ENCODE data around the gene RAB7A. TPM values are rescaled to one million over a fixed set of nuclear protein-coding genes. Genes with fewer than 3 reads are reported as not detected.

Gene RAB7A
- total and polyA plus RNA-seq, 2 of the 4 experiments (the other 2 are of a cell fraction), result 57.0 to 240 TPM

DNA sequence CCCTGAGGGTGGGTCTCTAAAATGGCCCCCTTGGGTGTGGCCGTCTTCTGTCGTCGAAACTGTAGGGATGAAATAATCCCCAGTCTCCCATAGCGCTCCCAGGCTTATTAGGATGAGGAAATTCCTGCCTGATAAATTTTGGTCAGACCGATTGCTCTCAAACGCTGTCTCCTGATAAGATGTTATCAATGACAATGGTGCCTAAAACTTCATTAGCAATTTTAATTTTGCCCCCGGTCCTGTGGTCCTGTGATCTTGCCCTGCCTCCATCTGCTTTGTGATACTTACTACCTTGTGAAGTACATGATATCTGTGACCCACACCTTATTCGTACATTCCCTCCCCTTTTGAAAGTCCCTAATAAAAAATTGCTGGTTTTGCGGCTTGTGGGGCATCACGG is 5.1 kb upstream of the RAB7A start:
- dilution Hi-C loops (cut with HindIII; ENCODE audit: low sequenced_read_pairs, unreplicated experiment), result no loop called here
- H2BK120ac ChIP-seq (ENCODE audit: low read depth, low read length), result no peak overlapping the region

More for the DNA sequence above, 5.1 kb upstream of the RAB7A start:
- Histone ChIP-seq H4K91ac (ENCODE audit: insufficient read depth, low read depth, low read length) (no peak overlapping the region), H3K36me3 (ENCODE audit: control insufficient read depth, insufficient read depth, low read length) (no peaks in the 10 kb centered on the region), H2BK15ac (ENCODE audit: low read depth, low read length) (no peak overlapping the region), H3K4me3 (ENCODE audit: insufficient read depth, low read depth, low read length) (no peak overlapping the region), H4K20me1 (ENCODE audit: insufficient read depth, low read length) (no peaks in the 10 kb centered on the region), H3K27ac (ENCODE audit: insufficient read depth, low read length) (no peak overlapping the region), H4K5ac (ENCODE audit: low read depth, low read length) (no peak overlapping the region), H3K4ac (ENCODE audit: low read depth, low read length) (no peak overlapping the region), H2AK9ac (replicated peaks; ENCODE audit: low read depth, low read length, poor library complexity) (no peak overlapping the region), H3K4me1 (ENCODE audit: control insufficient read depth, insufficient read depth, low read length) (no peaks in the 10 kb centered on the region), H3K18ac (ENCODE audit: low read depth, low read length) (no peak overlapping the region), H2AK5ac (ENCODE audit: low read depth, low read length) (no peak overlapping the region), H2AFZ (replicated peaks; ENCODE audit: low read length, poor library complexity) (no peak overlapping the region), H3K27me3 (ENCODE audit: control insufficient read depth, insufficient read depth, low read length) (peaks cover 13% of the 10 kb centered on the region), H2BK5ac (ENCODE audit: low read depth, low read length, poor library complexity, severe bottlenecking) (no peak overlapping the region), H4K8ac (ENCODE audit: low read depth in 2 of 2, low read length in 2 of 2) (no peak overlapping the region), H3K23ac (ENCODE audit: low read depth, low read length) (no peak overlapping the region), H3K4me2 (ENCODE audit: low read depth, low read length) (no peak overlapping the region; the same call in 1 of the 2 replicates), H3K14ac (replicated peaks; ENCODE audit: low read depth, low read length) (no peak overlapping the region), H3K56ac (ENCODE audit: extremely low read depth, insufficient read depth, low read length) (no peak overlapping the region), H3K79me1 (ENCODE audit: low read depth in 1 of 2, low read length in 2 of 2) (peaks cover 0 to 5% of the 10 kb centered on the region in 2 experiments; a peak in 1 of 4 replicates), H3K9me3 (ENCODE audit: control insufficient read depth, insufficient read depth, low read length) (no peaks in the 10 kb centered on the region), H2BK20ac (ENCODE audit: low read depth, low read length) (no peak overlapping the region), H3K9ac (ENCODE audit: low read depth, low read length) (no peak overlapping the region), H3K9me1 (ENCODE audit: insufficient read depth, low read length) (no peaks in the 10 kb centered on the region)
- WGBS, 2 experiments (ENCODE audit: extremely low coverage in 2 of 2, insufficient read length in 1 of 2), result 33% methylated on average over 6 of the region's 10 CpGs; no CpG with 5 or more reads in 1 of the 2 experiments
- CTCF ChIA-PET, result no interaction called here
- in situ Hi-C loops (cut with MboI; ENCODE audit: low sequenced_read_pairs), result no loop called here
- ATAC-seq (ENCODE audit: low read depth) (no peak), DNase-seq (no peak)
- BruUV-seq (replicated peaks), result no TSS peak
- intact Hi-C loops (cut with micrococcal nuclease), result no loop called here
- POLR2A ChIA-PET (ENCODE audit: unreplicated experiment), result no interaction called here
- no peak for TF ChIP-seq FOS (IDR thresholded peaks at IDR 0.05; ENCODE audit: low read depth, low read length)
- no peak for TF ChIP-seq SMC3 (IDR thresholded peaks at IDR 0.05; ENCODE audit: low read depth, low read length)
- no peak for TF ChIP-seq BHLHE40 (IDR thresholded peaks at IDR 0.05; ENCODE audit: low read depth, low read length)
- TF ChIP-seq, protein P1, sequence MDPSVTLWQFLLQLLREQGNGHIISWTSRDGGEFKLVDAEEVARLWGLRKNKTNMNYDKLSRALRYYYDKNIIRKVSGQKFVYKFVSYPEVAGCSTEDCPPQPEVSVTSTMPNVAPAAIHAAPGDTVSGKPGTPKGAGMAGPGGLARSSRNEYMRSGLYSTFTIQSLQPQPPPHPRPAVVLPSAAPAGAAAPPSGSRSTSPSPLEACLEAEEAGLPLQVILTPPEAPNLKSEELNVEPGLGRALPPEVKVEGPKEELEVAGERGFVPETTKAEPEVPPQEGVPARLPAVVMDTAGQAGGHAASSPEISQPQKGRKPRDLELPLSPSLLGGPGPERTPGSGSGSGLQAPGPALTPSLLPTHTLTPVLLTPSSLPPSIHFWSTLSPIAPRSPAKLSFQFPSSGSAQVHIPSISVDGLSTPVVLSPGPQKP (IDR thresholded peaks at IDR 0.05; ENCODE audit: borderline replicate concordance, low read depth, low read length), result no peak
- TF ChIP-seq RFX5 (IDR thresholded peaks at IDR 0.05; ENCODE audit: low read depth, low read length), result no peak
- TF ChIP-seq, protein P2, sequence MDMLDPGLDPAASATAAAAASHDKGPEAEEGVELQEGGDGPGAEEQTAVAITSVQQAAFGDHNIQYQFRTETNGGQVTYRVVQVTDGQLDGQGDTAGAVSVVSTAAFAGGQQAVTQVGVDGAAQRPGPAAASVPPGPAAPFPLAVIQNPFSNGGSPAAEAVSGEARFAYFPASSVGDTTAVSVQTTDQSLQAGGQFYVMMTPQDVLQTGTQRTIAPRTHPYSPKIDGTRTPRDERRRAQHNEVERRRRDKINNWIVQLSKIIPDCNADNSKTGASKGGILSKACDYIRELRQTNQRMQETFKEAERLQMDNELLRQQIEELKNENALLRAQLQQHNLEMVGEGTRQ (IDR thresholded peaks at IDR 0.05; ENCODE audit: low read depth, low read length), result no peak
- no peak for TF ChIP-seq RAD21 (IDR thresholded peaks at IDR 0.05; ENCODE audit: low read length)
- TF ChIP-seq MAZ (IDR thresholded peaks at IDR 0.05; ENCODE audit: borderline replicate concordance, low read depth, low read length), result no peak
- TF ChIP-seq, protein P3, sequence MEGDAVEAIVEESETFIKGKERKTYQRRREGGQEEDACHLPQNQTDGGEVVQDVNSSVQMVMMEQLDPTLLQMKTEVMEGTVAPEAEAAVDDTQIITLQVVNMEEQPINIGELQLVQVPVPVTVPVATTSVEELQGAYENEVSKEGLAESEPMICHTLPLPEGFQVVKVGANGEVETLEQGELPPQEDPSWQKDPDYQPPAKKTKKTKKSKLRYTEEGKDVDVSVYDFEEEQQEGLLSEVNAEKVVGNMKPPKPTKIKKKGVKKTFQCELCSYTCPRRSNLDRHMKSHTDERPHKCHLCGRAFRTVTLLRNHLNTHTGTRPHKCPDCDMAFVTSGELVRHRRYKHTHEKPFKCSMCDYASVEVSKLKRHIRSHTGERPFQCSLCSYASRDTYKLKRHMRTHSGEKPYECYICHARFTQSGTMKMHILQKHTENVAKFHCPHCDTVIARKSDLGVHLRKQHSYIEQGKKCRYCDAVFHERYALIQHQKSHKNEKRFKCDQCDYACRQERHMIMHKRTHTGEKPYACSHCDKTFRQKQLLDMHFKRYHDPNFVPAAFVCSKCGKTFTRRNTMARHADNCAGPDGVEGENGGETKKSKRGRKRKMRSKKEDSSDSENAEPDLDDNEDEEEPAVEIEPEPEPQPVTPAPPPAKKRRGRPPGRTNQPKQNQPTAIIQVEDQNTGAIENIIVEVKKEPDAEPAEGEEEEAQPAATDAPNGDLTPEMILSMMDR (conservative IDR thresholded peaks at IDR 0.05; ENCODE audit: low read depth, low read length), result no peak
- no peak for TF ChIP-seq POLR2A (IDR thresholded peaks at IDR 0.05; ENCODE audit: low read depth, low read length)
- TF ChIP-seq CEBPB (IDR thresholded peaks at IDR 0.05; ENCODE audit: low read depth, low read length), result no peak
- no peak for TF ChIP-seq MXI1 (IDR thresholded peaks at IDR 0.05; ENCODE audit: borderline replicate concordance, low read depth, low read length)
- no peak for TF ChIP-seq CHD1 (IDR thresholded peaks at IDR 0.05; ENCODE audit: low read depth, low read length)
- no peak for TF ChIP-seq RCOR1 (IDR thresholded peaks at IDR 0.05; ENCODE audit: insufficient replicate concordance, low read length)
- TF ChIP-seq NFE2L2 (IDR thresholded peaks at IDR 0.05; ENCODE audit: low read depth, low read length), result no peak
- no peak for TF ChIP-seq MAFK (IDR thresholded peaks at IDR 0.05; ENCODE audit: low read depth, low read length)
